Measurements from ENCODE around the gene TMEM272. TPM values are rescaled to one million over a fixed set of nuclear protein-coding genes. Genes with fewer than 3 reads are reported as not detected.

Gene TMEM272
- total RNA-seq, 2 donors from 2014 or later = not detected

DNA sequence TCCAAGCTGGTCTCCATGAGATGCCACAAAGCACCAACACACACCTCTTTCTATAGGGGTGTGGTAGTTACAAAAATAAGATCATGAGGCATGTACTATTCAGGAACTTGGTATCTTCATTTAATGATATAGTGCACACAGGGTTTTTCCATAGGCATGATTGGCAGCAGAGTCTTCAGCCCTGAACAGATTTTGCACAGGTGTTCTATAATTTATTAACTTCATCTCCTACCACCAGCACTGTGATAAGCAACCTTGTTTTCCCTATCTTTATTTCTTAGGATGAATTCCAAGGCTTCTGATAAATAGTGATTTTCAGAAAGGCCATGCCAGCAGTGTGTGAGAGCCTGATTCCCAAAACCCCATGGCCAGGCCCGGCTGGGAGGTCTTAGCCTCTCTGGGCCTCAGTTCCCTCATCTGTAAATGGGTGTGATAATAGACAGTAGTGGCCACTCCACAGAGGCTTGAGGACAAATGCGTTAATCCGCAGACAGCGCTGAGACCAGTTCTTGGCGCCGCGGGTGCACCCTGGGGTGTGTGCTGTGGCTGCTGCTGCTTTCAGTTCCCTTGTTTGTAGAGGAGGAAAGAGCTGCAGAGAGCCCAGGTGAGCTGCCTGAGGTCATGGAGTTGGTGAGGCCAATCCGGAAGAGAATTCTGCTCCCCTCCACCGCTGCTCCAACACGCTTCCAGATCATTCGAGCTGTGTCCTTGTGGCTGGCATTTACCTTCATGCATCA lies 74.1 kb downstream of the TMEM272 start:
- H3K27ac ChIP-seq = peak overlapping the region; percentile 90 to 98 (median 97)
- WGBS, 2 donors = 17 to 26% methylated on average over 11 of the region's 11 CpGs
- no peak overlapping the region for H3K4me3 ChIP-seq
- H3K27me3 ChIP-seq = no peaks in the 10 kb centered on the region
- H3K4me1 ChIP-seq = peaks cover 68% of the 10 kb centered on the region
- ATAC-seq (peak; percentile 69), DNase-seq (peak; percentile 52 to 79 (median 76))
- peak; percentile 12 to 69 (median 66) for TF ChIP-seq POLR2A (IDR thresholded peaks at IDR 0.05)
- TF ChIP-seq, protein P1, sequence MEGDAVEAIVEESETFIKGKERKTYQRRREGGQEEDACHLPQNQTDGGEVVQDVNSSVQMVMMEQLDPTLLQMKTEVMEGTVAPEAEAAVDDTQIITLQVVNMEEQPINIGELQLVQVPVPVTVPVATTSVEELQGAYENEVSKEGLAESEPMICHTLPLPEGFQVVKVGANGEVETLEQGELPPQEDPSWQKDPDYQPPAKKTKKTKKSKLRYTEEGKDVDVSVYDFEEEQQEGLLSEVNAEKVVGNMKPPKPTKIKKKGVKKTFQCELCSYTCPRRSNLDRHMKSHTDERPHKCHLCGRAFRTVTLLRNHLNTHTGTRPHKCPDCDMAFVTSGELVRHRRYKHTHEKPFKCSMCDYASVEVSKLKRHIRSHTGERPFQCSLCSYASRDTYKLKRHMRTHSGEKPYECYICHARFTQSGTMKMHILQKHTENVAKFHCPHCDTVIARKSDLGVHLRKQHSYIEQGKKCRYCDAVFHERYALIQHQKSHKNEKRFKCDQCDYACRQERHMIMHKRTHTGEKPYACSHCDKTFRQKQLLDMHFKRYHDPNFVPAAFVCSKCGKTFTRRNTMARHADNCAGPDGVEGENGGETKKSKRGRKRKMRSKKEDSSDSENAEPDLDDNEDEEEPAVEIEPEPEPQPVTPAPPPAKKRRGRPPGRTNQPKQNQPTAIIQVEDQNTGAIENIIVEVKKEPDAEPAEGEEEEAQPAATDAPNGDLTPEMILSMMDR (IDR thresholded peaks at IDR 0.05) = no peak
- H3K36me3 ChIP-seq (replicated peaks in 1 of 2; ENCODE audit: insufficient read depth in 1 of 2, low read depth in 2 of 2) = no peaks in the 10 kb centered on the region
- H3K9me3 ChIP-seq = no peaks in the 10 kb centered on the region
- intact Hi-C loops (cut with DNase I) = no loop called here

DNA sequence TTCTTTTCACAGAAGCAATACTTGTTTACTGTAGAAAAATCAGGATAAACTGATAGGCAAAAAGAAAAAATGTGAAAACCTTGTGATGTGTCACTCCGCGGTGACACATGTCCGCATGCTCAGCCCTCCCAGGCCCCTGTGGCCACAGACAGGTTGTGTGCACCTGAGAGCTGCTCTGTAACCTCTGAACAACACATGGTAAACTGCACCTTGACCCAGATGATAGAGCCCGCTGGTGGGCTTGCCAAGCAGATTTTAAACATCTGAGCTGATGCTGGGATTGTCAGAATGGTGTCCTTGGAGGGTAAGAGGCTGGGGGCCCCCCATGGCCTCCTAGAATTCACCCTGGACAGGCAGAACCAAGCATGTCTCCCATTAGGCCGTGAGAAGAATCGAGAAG lies 74.8 kb downstream of the TMEM272 start:
- Histone ChIP-seq H3K27ac (peak overlapping the region; percentile 90 to 98 (median 97)), H3K4me3 (no peak overlapping the region), H3K36me3 (replicated peaks in 1 of 2; ENCODE audit: insufficient read depth in 1 of 2, low read depth in 2 of 2) (no peaks in the 10 kb centered on the region), H3K9me3 (no peaks in the 10 kb centered on the region), H3K27me3 (no peaks in the 10 kb centered on the region), H3K4me1 (peaks cover 74% of the 10 kb centered on the region)
- DNase-seq = peak; percentile 58 to 73 (median 68)
- 32 to 39% methylated on average over 6 of the region's 6 CpGs for WGBS, 2 donors
- intact Hi-C loops (cut with DNase I) = no loop called here
- TF ChIP-seq, protein P1 (IDR thresholded peaks at IDR 0.05) = no peak
- no peak for TF ChIP-seq POLR2A (IDR thresholded peaks at IDR 0.05)
- peak; percentile 30 for ATAC-seq

- peaks cover 80% of the 10 kb centered on the region for H3K4me1 ChIP-seq
- intact Hi-C loops (cut with DNase I) = no loop called here
- H3K27ac ChIP-seq = peak overlapping the region; percentile 90 to 98 (median 94)
- no peaks in the 10 kb centered on the region for H3K36me3 ChIP-seq (replicated peaks in 1 of 2; ENCODE audit: insufficient read depth in 1 of 2, low read depth in 2 of 2)
- peak; percentile 86 to 90 (median 89) for DNase-seq
- H3K9me3 ChIP-seq = no peaks in the 10 kb centered on the region
- H3K4me3 ChIP-seq = no peak overlapping the region
- peak in 2 of 3 donors; percentile 39 to 51 for TF ChIP-seq POLR2A (IDR thresholded peaks at IDR 0.05)
- TF ChIP-seq, protein P1 (IDR thresholded peaks at IDR 0.05) = no peak
- ATAC-seq = peak; percentile 62
- 23 to 28% methylated on average over 8 to 11 of the region's 11 CpGs for WGBS, 2 donors
- H3K27me3 ChIP-seq = no peaks in the 10 kb centered on the region
Observed at GRCh38 chr13:51769455-51770127, 75.4 kb downstream of the TMEM272 start.

GRCh38 chr13:51768976-51769375 lies 76.0 kb downstream of the TMEM272 start:
- H3K27me3 ChIP-seq = no peaks in the 10 kb centered on the region
- peaks cover 86% of the 10 kb centered on the region for H3K4me1 ChIP-seq
- WGBS, 2 donors = 96 to 100% methylated on average over 7 to 19 of the region's 19 CpGs
- intact Hi-C loops (cut with DNase I) = no loop called here
- no peaks in the 10 kb centered on the region for H3K36me3 ChIP-seq (replicated peaks in 1 of 2; ENCODE audit: insufficient read depth in 1 of 2, low read depth in 2 of 2)
- H3K4me3 ChIP-seq = no peak overlapping the region
- H3K9me3 ChIP-seq = no peaks in the 10 kb centered on the region
- ATAC-seq (no peak), DNase-seq (no peak)
- H3K27ac ChIP-seq = peak overlapping the region; percentile 90 to 98 (median 94)
- TF ChIP-seq POLR2A (IDR thresholded peaks at IDR 0.05) = no peak
- TF ChIP-seq, protein P1 (IDR thresholded peaks at IDR 0.05) = no peak
